Fibroblast of mammary gland (primary cell): ENCODE measurements around the gene BRAT1.

Source experiments
- DNase-seq: peaks from one replicate; pipeline ENCODE4 v3.0.0-alpha.2; 2010; ENCODE audit warnings: low read depth
- H3K4me3 ChIP-seq: 2 replicates; pipeline ENCODE4 v1.5.1; 2011; ENCODE audit warnings: low read depth, mild to moderate bottlenecking, low read length, moderate library complexity; ENCODE audit not compliant: control insufficient read depth
- TF ChIP-seq, protein P1 (sequence below): conservative IDR thresholded peaks from 2 replicates; pipeline ENCODE4 v1.5.1; 2011; ENCODE audit warnings: low read depth, low read length, inconsistent platforms; ENCODE audit not compliant: control insufficient read depth, insufficient read depth

The BRAT1 gene

DNA sequence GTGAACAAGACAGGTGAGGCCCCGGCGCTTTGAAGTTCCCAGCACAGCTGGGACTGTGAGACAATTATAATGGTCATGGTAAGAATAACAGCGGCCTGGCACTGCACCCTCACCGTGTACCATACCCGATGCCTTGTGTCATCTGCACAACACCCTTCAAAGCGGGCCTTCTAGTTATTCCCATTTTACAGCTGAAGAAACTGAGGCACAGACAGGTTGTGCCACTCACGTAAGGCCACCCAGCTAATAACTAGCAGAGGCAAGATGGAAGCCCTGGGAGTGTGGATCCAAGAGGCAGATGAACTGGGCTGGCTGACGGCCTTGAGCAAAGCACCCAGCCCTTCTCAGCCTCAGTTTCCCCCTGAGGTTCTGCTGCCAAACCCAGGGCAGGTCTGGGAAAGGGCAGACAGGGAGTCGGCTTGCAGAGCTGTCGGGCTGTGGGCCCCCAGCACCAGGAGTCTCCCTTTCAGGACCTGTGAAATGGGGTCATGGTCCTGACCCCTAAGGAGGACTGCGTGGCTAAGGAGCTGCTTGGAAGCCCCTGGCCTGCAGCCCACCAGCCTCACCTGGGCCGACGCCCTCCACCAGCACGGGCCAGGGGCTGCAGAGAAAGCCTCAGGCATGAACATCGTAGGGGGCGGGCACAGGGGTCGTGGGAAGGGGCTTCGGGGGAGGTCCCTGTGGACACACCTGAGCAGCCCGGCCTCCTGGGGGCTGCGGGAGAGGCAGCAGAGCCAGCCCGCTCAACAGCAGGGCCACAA is 51.0 kb downstream of the BRAT1 start:
- no peak for DNase-seq
- H3K4me3 ChIP-seq: no peak overlapping the region
- TF ChIP-seq, protein P1, sequence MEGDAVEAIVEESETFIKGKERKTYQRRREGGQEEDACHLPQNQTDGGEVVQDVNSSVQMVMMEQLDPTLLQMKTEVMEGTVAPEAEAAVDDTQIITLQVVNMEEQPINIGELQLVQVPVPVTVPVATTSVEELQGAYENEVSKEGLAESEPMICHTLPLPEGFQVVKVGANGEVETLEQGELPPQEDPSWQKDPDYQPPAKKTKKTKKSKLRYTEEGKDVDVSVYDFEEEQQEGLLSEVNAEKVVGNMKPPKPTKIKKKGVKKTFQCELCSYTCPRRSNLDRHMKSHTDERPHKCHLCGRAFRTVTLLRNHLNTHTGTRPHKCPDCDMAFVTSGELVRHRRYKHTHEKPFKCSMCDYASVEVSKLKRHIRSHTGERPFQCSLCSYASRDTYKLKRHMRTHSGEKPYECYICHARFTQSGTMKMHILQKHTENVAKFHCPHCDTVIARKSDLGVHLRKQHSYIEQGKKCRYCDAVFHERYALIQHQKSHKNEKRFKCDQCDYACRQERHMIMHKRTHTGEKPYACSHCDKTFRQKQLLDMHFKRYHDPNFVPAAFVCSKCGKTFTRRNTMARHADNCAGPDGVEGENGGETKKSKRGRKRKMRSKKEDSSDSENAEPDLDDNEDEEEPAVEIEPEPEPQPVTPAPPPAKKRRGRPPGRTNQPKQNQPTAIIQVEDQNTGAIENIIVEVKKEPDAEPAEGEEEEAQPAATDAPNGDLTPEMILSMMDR: no peak

DNA sequence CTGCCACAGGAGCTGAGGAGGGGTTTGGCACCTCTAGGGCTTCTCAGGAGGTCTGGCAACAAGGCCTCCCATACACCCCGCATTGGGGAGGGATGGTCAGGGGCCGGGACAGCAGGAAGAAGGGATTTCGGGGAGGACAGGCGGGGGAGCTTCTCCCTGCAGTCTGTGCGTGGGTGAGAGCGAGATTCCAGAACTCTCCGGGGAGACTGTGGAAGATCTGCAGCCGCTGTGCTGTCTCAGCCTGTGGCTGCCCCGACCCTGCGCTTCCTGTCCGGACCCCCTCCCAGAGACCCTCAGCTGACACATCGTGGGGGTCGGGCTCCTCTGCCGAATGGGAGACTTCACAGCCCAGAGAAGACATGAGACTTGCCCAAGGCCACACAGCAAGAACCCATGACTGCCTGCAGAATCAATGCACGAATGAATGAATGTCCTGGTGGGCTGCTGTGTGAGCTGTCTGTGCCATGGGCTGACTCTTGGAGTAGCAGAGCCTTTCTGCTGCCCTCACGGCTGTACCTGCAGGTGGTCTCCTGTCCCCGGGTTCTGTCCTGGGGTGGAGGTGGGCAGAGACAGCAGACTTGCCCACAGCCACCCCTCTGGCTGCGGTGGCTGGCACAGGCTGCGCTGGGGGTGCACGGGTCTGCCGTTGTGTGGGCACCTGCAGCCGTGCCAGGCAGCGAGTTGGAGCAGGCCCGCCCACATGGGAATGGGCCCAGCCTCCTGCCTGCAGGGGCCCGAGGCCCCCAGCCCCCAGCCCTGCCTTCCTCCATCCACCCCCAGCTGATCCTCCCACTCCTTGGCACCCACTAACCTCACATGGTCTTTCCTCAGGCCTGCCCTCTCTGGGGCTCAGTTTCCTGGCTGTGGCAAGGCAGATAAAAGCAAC is 52.0 kb downstream of the BRAT1 start:
- no peak for DNase-seq
- TF ChIP-seq, protein P1: no peak

DNA sequence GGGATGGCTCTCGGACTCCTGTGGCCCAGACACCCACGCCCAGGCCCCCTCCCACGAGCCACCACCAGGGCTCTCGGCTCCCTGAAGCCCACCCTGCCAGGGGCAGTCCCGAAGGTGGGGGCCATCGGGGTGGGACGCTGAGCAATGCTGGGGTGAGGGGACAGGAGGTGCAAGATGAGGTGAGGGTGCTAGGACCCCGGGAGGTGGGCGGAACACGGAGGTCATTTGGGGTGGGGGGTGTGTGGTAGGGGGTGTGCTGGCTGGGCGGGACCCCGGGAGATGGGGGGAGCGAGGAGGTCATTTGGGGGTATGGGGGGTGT is 52.7 kb downstream of the BRAT1 start:
- no peak for DNase-seq
- H3K4me3 ChIP-seq: no peak overlapping the region
- TF ChIP-seq, protein P1: no peak

More for the DNA sequence above, 52.0 kb downstream of the BRAT1 start:
- H3K4me3 ChIP-seq: no peak overlapping the region

DNA sequence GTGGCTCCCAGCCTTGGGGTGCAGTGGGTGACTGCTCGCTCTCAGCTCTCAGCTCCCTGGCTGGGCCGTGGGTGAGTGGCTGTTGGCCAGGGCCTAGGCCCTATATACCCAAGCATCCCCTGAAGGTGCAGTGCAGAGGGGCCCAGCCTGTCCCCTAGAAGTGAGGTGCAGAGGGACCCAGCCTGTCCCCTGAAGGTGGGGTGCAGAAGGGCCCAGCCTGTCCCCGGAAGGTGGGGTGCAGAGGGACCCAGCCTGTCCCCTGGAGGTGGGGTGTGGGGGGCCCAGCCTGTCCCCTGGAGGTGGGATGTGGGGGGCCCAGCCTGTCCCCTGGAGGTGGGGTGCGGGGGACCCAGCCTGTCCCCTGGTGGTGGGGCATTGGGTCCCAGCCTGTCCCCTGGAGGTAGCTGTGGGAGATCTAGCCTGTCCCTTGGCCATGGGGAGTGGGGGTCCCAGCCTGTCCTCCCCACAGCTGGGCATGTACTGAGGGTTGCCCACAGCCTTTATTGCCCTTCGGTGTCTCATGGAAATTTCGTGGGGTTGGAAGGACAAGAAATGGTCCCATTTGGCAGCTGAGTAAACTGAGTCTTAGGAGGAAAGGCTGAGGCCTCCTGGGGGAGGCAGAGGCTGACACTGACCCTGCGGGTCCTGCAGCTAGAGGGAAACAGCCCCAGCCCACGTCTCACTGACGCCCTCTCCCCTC is 53.2 kb downstream of the BRAT1 start:
- H3K4me3 ChIP-seq: no peak overlapping the region
- no peak for DNase-seq
- TF ChIP-seq, protein P1: no peak

DNA sequence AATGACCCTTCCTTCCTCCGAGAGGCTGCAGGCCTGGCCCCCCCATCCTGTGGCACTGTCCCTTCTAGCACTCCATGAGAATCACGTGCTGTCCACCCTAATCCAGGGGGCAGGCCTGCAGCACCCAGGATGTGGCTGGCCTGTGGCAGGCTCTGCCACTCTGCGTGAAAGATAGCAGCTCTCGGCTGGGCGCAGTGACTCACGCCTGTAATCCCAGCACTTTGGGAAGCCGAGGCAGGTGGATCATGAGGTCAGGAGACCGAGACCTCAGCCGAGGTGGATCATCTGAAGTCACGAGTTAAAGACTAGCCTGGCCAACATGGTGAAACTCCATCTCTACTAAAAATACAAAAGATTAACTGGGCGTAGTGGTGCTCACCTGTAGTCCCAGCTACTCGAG is 54.6 kb downstream of the BRAT1 start:
- TF ChIP-seq, protein P1: no peak
- no peak for DNase-seq
- H3K4me3 ChIP-seq: no peak overlapping the region

DNA sequence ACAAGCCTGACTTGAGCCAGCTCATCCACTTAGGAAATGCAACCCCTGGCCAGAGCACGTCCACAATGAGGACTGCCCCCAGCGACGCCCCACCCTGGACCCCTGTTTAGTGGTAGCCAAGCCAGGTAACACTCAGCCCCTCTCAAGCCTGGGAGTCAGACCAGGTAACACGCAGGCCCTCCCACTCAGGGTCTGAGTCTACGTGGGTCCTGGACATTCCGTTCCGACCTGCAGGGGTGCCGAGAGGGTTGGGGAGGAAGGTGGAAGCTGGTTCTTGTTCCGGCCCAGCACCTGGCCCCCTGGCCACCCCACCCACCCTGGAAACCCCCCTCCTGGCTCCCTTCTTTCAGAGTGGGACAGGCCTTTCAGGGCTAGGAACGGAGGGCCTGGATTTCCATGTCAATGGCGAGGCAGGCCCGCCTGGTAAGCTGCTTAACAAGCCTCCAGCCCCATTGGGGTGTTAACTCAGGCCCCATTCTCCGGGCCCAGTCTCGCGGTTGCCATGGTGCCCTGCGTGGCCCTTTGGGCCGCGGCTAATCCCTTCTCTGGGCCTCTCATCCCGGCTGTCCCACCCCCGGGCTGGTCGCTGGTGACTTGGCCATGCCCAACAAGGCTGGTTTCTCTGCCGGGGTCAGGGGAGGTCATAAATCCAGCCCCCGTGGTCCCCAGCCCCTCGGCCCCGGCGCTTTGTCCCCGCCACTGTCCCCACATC is 55.4 kb downstream of the BRAT1 start:
- H3K4me3 ChIP-seq: no peak overlapping the region
- TF ChIP-seq, protein P1: no peak
- DNase-seq: no peak
